ENCODE data around the gene PNLIPRP2.

- TF ChIP-seq GATA2 (IDR thresholded peaks at IDR 0.05; ENCODE audit: low read depth, low read length) (no peak), GATA3 (IDR thresholded peaks at IDR 0.05; ENCODE audit: low read depth, low read length) (no peak)
These were observed 71.5 kb downstream of the PNLIPRP2 start for GRCh38 chr10:116692225-116692624.

Measured in SH-SY5Y (cell line).